ENCODE measurements around the gene KDM3B.

Gene KDM3B

GRCh38 chr5:138468133-138468965, 115.9 kb downstream of the KDM3B start:
- no peak for TF ChIP-seq GATA2 (IDR thresholded peaks at IDR 0.05; ENCODE audit: low read depth, low read length)
- TF ChIP-seq GATA3 (IDR thresholded peaks at IDR 0.05; ENCODE audit: low read depth, low read length) = no peak

- TF ChIP-seq GATA3 (IDR thresholded peaks at IDR 0.05; ENCODE audit: low read depth, low read length) = no peak
- no peak for TF ChIP-seq GATA2 (IDR thresholded peaks at IDR 0.05; ENCODE audit: low read depth, low read length)
Measured at GRCh38 chr5:138468966-138469539, 116.6 kb downstream of the KDM3B start.

- no peak for TF ChIP-seq GATA3 (IDR thresholded peaks at IDR 0.05; ENCODE audit: low read depth, low read length)
- TF ChIP-seq GATA2 (IDR thresholded peaks at IDR 0.05; ENCODE audit: low read depth, low read length) = no peak
Measured at GRCh38 chr5:138469540-138470321, 117.2 kb downstream of the KDM3B start.

GRCh38 chr5:138470322-138471051, 118.0 kb downstream of the KDM3B start:
- TF ChIP-seq GATA2 (IDR thresholded peaks at IDR 0.05; ENCODE audit: low read depth, low read length) (no peak), GATA3 (IDR thresholded peaks at IDR 0.05; ENCODE audit: low read depth, low read length) (no peak)

DNA sequence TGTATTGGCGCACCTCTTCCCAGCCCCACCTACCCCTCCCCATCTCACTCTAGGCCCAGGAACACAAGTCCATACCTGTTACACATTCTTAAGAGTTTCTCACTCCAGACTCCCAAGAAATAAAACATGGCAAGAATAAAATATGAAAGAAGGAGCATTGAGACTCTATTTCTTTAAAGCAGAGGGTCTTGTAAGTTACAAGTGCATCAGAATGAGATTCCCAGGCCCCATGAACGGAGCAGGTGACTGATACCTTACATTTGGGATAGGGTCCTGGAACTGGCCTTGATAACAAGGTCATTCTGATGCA, 118.5 kb downstream of the KDM3B start:
- TF ChIP-seq GATA3 (IDR thresholded peaks at IDR 0.05; ENCODE audit: low read depth, low read length) (no peak), GATA2 (IDR thresholded peaks at IDR 0.05; ENCODE audit: low read depth, low read length) (no peak)

GRCh38 chr5:138472353-138472752, 119.9 kb downstream of the KDM3B start:
- no peak for TF ChIP-seq GATA3 (IDR thresholded peaks at IDR 0.05; ENCODE audit: low read depth, low read length)
- no peak for TF ChIP-seq GATA2 (IDR thresholded peaks at IDR 0.05; ENCODE audit: low read depth, low read length)

DNA sequence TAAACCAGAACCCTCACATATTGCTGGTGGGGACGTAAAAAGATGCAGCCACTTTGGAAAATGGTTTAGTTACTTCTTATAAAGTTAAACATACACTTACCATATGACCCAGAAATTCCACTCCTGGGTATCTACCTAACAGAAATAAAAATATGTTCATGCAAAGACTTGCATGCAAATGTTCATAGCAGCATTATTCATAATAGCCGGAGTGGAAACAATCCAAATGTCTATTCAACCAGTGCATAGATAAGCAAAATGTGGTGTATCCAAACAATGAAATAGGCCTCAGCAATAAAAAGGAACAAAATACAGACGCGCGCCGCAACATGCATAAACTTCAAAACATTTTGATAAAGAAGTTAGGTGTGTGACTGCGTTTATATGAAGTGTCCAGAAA, 124.4 kb downstream of the KDM3B start:
- TF ChIP-seq GATA2 (IDR thresholded peaks at IDR 0.05; ENCODE audit: low read depth, low read length) (no peak), GATA3 (IDR thresholded peaks at IDR 0.05; ENCODE audit: low read depth, low read length) (no peak)

GRCh38 chr5:138482638-138483037, 130.2 kb downstream of the KDM3B start:
- TF ChIP-seq GATA2 (IDR thresholded peaks at IDR 0.05; ENCODE audit: low read depth, low read length) (no peak), GATA3 (IDR thresholded peaks at IDR 0.05; ENCODE audit: low read depth, low read length) (no peak)
